GM18502 (cell line): ENCODE results near the gene MVK.

ENCODE experiments used
- ATAC-seq: cut with Tn5 transposase; IDR thresholded peaks from one replicate; pipeline ENCODE4 v1.9.1; 2021; ENCODE audit warnings: mild to moderate bottlenecking; ENCODE audit not compliant: unreplicated experiment, poor library complexity

The MVK gene

DNA sequence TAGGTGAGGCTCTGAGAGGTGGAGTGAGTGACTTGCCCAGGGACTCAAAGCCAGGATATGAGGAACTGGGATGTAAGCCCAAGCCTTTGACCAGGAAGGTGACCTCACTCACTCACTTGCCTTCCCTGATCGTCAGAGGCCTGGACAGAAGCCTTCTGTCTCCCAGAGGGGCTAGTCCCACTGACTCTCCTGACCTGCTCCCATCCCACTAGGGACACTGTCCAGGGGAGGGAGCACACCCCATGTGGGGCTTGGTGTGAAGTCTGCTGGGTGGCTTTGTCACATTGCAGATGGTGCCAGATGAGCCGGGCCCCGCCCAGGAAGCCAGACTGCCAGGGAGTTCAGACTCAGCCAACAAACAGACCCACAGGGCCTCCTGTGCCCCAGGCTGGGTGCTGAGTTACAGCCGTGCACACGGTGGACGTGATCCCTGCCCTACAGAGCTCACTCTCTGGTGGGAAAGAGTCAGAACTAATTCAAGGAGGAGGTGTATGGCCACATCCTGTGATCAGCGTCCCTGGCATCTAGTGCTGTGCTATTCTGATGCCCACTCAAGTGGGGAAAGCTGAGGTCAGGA is 28.6 kb upstream of the MVK start:
- no peak for ATAC-seq

DNA sequence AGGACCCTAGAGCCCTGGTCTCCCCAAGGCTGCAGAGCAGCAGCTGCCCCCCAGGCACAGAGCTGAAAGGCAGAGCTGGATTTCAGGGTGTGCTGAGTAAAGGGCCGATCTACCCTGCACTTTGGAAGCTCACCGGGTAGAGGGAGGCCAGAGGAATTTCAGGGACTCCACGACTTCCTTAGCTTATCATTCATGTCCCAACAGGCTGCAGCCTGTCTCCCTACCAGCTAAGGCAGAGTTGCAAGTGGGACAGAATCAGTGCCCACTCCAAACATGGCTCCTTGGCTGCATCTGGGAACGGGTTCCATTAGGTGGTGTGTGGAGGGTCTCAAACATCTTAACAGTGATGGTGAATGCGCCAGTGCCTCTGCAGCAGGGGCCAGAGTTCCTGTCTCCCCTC is 27.8 kb upstream of the MVK start:
- ATAC-seq: no peak

DNA sequence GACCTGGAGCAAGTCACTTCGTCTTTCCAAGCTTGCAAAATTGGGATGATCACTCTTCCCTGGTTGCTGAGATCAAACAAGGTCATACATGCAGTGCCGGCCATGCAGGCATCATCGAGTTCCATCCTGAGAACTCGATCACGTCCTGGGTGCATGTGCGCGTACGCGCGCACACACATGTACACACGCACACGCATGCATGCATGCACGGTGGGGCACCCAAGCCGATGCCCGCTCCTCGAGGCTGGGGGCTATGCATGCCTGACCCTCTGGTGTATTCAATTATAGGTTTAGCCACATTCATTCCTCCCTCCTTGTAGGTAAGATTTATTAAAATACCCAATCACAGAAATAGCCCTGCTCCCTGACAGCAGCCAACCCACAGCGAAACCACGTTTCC is 26.3 kb upstream of the MVK start:
- ATAC-seq: no peak

DNA sequence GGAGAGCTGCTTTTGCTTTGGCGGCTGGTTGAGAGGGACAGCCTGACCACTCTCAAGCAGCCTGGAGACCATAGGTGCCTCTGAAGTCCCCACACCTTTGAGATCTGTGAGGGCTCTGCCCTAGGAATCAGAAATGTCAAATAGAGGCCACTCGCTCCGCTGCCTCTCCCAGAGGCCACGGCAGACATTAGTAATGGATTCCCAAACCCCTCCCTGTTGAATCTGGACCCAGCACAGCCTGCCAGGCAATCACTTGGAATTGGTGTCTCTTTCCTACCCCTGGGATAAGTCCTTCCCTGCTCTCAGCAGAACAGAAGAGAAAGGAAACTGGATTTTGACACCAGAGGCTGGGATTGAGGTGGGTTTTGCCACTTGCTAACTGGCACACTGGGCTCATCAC is 25.3 kb upstream of the MVK start:
- ATAC-seq: no peak

DNA sequence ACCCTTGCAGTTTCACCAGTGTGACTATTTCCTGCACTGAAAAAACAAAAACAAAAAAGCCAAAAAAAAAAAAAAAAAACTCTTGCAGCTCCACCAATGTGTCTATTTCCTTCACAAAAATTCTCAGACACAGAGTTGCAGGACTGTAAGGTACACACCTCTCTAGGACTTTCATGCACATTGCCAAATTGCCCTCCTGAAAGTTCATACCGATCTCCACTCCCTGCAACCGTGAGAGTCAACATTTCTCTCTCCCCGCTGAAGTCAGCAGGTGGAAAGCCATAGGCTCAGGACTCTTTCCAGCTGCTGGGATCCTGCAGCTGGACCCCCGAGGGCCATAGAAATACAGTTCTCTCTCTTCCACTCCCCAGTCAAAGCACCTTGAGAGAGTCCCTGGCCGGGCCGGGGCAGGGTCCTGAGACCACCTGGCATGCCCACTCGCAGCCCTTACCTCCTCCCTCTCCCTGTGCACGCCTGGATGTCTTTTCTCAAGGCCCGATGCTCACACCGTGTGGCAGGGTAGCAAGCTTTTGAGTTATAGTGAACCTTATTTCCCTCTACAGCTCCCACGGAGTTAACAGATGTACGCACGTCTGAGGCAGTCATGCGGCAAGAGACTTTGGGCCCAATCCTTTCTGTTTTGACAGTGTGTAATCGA is 23.9 kb upstream of the MVK start:
- ATAC-seq: no peak

DNA sequence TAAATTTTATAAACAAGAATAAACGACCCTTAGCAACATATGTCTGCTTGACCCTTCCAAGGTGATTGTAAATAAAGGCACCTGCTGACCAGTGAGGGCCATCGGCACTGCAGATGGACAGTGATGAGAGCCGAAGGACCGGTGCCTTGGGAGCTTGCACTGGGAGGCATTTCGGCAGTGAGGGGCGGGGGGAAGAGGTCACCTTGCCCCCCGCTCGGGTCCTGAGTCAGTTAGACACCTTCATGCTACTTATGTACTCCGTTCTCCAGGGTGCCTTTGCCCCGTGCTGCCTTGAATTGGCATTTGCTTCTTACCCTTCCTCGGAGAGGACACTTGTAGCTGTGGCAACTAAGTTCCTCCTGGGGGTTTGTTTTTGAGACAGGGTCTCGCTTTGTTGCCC is 23.3 kb upstream of the MVK start:
- ATAC-seq: no peak

DNA sequence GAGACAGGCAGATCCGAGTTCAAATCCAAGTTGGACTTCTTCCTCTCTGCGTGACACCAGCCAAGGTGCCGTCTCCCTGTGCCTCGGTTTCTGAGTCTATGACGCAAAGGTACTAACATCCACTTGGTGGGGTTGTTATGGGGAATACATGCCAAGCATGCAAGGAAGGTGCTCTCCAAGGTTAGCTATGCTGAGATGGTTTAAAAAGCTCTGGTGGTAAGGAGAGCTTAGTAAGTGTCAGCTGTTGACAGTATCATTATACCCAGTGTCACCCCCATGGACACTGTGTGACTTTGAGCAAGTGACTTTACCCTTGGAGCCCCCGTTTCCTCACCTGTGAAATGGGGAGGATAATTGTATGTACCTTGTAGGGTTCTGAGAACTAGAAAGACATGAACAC is 22.5 kb upstream of the MVK start:
- no peak for ATAC-seq

DNA sequence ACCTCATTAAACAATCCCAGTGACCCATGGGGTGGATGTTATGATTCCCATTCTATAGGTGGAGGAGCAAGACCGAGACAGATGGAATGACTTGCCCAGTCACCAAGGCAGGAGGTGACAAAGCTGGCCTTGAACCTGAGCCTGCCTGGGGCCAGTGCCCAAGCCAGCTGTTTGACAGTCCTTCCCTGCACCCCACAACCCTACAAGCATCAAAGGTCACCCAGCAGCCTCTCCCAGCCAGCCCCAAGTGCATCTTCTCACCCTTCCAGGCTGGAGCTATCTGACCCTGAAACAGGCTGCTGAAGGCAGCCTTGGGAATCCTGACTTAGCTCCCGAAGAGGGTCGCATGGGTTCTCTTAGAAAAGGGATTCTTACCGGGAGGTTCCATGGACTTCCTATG is 20.6 kb upstream of the MVK start:
- no peak for ATAC-seq

DNA sequence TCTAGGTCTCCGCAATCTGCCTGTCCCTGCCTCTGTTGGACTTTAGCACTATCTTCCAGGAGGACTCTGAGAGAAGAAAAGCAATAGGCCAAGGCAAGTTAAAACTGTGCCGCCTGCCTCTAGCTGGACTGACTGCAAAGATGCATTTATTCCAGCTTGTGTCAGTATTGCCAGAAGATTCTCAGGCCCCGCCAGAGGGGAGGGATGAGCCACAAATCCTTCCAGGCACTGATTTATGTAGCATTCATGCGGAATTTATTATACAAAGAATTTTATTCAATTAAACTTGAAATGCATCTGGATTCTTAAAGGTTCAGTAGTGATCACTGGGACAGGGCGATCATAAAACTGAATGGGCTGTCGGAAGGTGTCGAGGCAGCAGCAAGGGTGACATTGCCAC is 20.1 kb upstream of the MVK start:
- ATAC-seq: no peak

DNA sequence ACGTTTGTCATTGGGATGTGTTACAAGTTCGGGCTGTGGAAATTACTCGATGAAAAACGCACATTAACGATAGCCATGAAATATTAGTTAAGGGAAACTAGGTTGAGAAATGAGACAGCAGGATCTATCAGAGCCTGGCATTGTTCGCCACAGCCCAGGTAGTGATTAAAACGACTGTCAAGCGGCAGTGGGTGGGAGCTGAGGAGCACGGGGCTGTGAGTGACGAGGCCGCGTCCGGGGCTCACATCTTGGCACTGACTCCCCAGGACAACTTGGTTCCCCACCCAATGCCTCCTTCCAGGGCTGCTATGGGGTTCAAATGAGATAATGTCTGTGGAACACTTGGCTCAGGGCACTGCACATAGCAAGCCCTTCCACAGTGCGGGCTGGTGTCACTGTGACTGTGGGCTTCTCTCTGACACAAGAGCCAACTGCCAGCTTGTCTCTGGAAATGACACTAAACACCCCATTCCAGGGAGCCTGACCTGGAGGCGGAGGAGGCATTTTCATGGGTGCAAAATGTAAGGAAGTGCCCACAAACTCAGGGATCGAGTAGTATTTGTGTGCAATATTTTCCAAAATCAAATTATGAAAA is 19.6 kb upstream of the MVK start:
- no peak for ATAC-seq

DNA sequence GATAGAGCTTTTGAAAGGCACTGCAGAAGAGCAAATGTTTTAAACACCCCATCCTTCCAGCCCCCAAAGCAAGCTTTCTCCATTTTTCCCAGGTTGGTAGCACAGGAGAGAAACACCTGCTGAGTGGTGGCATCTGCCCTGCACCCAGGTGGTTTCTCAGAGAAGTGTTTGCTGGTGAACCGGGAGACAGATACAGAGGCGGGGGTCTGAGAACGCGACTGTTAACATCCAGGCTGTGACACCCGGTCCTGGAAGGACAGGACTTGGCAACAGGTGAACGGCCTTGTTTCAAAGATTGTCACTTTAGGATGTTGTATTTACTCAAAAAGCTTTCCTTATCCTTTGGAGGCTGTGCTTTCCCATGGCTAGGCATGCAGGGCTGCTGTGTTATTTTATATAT is 18.8 kb upstream of the MVK start:
- no peak for ATAC-seq

DNA sequence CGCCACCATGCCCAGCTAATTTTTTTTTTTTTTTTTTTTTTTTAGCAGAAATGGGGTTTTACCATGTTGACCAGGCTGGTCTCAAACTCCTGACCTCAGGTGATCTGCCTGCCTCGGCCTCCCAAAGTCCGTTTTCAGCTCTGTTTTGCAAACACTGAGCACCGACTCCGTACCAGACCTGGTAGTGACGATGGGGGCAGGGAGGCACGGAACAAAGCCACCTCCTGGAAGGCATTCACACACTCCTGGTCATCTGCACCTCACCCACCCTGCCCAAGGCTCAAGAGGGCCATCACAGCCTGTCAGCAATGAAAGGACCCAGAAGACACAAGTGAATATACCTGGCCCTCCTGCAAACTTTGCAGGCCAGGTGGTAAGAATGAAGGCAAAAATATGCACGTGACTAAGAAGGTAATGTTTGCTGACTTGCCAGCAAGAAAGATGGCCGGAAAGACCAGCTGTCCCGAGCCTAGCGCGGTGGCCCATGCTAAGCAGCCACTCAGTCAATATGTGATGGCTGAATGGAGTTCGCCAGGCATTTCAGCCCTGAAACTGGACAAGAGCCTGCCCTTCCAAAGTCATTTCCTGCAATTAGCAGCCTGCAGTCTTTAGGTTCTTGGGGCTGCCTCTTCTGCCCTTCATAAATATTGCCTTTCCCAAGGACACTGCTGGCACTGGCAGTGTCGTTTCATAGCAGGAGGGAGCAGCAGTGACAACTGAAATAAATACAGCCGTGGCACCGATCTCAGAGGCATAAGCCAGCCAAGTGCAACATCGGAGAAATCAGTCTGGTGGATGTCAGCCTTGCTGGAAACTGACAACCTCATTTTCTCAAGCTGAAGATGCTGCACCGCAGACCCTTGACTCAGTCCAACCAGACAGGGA is 17.9 kb upstream of the MVK start:
- no peak for ATAC-seq

DNA sequence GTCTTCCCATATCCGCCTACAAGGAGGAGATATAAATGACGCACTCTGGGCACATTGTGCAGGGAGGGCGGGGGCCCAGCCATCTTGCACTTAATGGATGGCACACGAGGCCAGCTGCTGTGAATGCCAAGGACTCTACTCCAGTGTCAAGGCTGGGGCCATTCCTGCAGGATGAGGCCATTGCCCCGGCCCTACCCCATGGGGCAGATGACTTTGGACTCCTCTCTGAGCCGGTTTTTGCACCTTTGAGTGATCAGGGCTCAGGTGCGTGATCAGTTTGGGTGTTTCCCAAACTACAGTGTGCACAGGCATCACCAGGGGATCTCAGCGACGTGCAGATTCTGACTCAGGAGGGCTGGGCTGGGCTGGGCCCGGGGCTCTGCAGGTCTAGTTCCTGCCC is 16.4 kb upstream of the MVK start:
- no peak for ATAC-seq

DNA sequence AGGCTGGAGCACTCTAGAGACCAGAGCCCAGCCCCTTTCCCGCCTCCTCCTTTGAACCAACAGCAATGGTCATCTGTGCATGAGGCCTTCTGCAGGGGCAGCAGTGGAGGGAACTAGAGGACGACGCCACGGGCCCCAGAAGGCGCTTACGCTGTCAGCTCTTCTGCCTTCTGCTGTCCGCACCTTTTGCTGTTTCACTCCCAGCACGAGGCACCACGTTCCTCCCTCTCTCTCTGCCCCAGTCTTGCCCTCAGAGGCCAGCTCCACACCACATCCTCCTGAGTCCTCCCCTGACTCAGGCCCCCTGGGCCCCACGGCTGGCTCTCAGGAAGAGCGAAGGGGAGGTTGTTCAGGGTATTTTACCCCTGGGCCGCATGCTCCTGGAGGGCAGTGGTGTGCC is 15.8 kb upstream of the MVK start:
- no peak for ATAC-seq

DNA sequence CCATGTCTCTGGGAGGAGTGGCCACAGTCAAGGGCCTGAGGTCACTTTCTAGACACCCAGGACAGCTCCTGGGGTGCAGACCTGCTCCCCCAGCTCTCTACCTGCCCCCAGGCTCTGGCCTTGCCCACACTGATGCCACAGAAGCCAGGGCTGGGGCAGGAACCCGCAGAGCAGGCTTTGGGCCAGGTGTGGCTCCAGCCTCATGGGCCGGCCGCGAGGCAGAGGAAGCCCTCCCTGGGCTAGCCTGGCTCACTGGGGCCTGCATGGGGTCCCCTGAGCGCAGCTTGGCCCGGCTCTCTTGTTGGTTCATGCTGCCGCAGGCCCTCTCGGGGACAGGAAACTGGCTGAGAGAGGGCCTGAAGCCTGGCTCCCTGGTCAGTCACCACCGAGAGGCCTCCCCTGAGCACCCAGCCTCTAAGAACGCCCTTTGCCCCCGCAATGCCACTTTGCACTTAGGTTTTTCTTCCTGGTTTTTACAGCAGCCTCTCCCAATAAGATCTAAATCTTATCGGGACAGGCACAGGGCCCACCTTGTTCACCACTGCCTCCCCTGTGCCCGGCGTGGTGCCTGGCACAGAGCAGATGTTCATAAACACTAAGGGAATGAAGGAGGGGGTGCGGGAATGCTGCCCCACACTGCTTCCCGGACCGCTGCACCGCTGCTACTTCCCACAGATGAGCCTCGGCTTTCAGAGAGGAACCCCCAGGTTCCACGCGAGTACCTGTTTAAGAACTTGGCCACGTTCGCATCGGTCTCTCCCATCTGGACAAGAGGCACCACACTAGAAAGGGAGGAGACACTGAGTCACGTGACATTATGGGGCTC is 15.0 kb upstream of the MVK start:
- ATAC-seq: no peak

DNA sequence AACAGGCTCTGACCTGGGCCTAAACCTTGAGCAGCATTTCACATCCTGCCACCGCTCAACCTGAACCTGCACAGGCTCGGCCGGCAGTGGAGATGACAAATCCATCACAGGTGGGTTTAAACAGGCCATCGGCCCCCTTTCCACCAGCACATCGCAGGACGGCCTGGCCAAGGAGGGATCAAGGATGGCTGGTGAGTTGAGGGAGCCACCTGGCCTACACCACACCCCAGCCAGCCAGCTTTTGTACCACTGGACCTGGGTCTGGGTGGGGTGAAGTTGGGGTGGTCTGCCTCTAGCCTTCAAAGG is 14.4 kb upstream of the MVK start:
- ATAC-seq: no peak

DNA sequence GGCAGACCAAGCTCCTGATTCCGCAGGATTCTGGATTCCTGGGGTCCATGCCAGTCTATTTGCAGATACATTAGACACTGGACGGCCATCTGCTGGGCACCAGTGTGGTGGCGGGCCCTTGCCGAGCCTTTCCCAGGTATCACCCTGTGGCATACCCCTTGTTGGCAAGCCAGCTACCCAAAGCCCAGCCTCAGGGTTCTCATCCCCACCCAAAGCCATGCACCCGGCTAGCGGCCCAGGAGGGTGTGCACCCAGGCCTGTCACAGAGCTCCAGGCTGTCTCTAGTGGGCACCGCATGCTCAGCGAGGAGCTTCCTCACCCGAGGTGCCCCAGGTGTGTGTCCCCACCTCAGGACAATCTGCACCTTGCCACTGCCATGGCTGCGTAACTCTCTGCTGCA is 14.0 kb upstream of the MVK start:
- ATAC-seq: no peak

DNA sequence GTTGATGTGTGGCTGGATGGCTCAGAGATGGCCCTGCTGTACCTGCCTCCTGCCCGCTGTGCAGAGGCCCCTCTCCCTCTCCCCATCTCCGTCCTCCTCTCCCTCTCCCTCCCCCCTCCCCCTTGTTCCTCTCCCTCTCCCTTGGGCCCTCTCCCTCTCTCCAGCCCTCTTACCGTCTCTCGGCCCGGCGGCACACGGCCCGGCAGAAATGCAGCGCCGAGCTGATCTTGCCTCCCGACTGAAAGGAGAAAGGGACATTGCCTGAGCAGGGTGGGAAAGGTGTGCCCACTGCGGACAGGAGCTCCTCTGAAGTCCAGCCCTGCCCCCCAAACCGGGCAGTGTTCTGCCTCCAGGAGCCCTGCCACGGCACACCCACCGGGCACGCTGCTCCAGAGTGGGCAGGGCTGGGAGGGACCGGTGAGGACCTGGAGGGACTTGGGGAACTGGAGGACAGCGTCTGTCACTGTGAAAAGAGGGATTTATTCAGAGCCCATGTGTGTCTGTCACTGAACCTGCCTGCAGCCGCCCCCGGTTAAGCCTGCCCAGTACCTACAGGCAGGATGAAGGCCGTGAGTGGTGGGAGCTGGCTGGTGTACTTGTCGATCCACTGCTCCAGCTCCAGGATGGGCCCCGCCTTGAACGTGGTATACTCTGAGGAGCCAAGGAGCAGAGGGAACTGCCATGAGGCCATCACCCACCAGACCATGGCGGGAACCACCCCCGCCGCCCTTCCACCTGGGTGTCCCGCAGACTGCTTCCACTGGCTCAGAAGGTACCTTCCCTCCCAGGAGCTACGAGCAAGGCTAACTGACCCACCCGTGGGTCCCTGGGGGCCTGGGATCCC is 12.5 kb upstream of the MVK start:
- ATAC-seq: no peak

DNA sequence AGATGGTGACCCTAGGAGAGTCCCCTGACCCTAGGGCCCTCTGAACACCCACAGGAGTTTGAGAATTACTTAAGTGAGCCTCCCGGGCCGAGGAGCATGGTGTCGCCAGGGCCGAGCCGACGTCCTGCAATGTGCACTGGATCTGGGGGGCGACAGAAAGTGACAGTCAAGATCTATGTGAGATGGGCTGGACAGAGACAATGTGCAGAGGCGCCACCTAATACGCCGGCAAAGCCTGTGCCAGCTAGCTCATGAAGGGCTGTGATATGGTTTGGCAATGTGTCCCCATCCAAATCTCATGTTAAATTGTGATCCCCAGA is 11.9 kb upstream of the MVK start:
- no peak for ATAC-seq

DNA sequence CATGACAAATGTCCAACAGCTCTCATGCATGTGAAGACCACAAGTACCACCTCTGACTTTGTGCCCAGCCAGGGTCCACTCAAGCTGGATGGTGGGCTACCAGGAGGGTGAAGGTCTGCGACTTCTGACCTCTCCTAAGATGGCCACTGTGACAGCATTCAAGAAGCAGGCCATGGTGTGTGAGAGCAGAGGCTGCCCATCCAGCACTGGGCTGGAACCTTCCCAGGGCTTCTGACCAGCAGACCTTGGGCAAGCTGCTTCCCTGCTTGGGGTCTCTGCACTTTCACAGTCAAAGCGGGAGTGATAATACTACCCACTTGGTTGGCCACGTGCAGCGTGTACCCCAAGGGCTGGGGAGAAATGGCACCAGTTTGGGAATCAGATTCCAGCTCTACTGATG is 10.7 kb upstream of the MVK start:
- ATAC-seq: no peak
